Stomach (tissue), 9 donors: Measurements from ENCODE around the gene KRTAP10-6. TPM values are rescaled to one million over a fixed set of nuclear protein-coding genes. Genes with fewer than 3 reads are reported as not detected.

Experiments used
- DNase-seq, 2 donors: peaks; one replicate each; pipeline versions ENCODE4 v3.0.0 to v3.0.0-alpha.2; 2013 to 2019
- H3K27ac ChIP-seq, 5 donors: fragments of 200-600 bp in 4 of 5; sonication (generic) in 4 of 5; one replicate each; pipeline ENCODE4 v1.5.1; 2013 to 2019; ENCODE audit warnings: mild to moderate bottlenecking in 1 of 5, moderate library complexity in 1 of 5
- H3K27me3 ChIP-seq, 3 donors: fragments of 200-600 bp; sonication (generic); one replicate each; pipeline ENCODE4 v1.5.1; 2017 to 2019; ENCODE audit warnings: mixed run types in 1 of 3
- H3K36me3 ChIP-seq, 4 donors: fragments of 200-600 bp; sonication (generic); 1 replicate in 3 of 4; 2 replicates in 1 of 4; pipeline ENCODE4 v1.5.1; 2016 to 2019
- H3K4me1 ChIP-seq, 4 donors: fragments of 200-600 bp; sonication (generic); one replicate each; pipeline ENCODE4 v1.5.1; 2016 to 2019
- H3K4me3 ChIP-seq, 4 donors: fragments of 200-600 bp; sonication (generic) in 3 of 4; one replicate each; pipeline ENCODE4 v1.5.1; 2016 to 2019; ENCODE audit warnings: mild to moderate bottlenecking in 1 of 4
- H3K9me3 ChIP-seq, 4 donors: fragments of 200-600 bp; sonication (generic); one replicate each; pipeline ENCODE4 v1.5.1; 2016 to 2019
- EP300 ChIP-seq: sonication (generic); formaldehyde crosslinking; IDR thresholded peaks from one replicate; pipeline ENCODE4 v1.6.1; 2017; ENCODE audit warnings: antibody characterized with exemption
- POLR2A ChIP-seq, 4 donors: fragments of 450-650 bp; IDR thresholded peaks; one replicate each; pipeline ENCODE4 v1.6.1; 2016; ENCODE audit warnings: antibody characterized with exemption in 4 of 4, control low read depth in 2 of 4, mild to moderate bottlenecking in 1 of 4, moderate library complexity in 1 of 4
- POLR2AphosphoS5 ChIP-seq, 3 donors: sonication (generic); formaldehyde crosslinking; IDR thresholded peaks; one replicate each; pipeline ENCODE4 v1.6.1; 2016; ENCODE audit warnings: antibody characterized with exemption in 3 of 3
- WGBS, 5 donors: extraction: QIAGEN DNeasy Blood & Tissue Kit in 3 of 5; methylation state at CpG; one replicate each; pipeline versions ENCODE4 v1.1.5 to v1.1.7; 2013 to 2018; 5-methylcytosine and 5-hydroxymethylcytosine counted together
- intact Hi-C: fragments of 100-400 bp; cut with DNase I; formaldehyde crosslinking; loops from one replicate; pipeline ENCODE4 v1.15.1; 2023; ENCODE audit warnings: low total_unique reads
- polyA plus RNA-seq, 3 donors: library from polyadenylated mRNA; stranded (reverse); fragments of 200-250 nt; gene quantifications; one replicate each; pipeline ENCODE4 v1.2.3, GENCODE V29; 2013
- total RNA-seq, 5 donors: library from RNA; depleted of rRNA; stranded (reverse); fragments of >200 nt; gene quantifications; one replicate each; pipeline versions ENCODE4 v1.1.0 to v1.2.3, GENCODE V29; 2014 to 2016
- TF ChIP-seq, protein P1 (sequence below), 7 experiments: fragments of 450-650 bp in 4 of 7; fragments of 200-600 bp in 3 of 7; sonication (generic) in 3 of 7; IDR thresholded peaks; one replicate each; pipeline ENCODE4 v1.5.1; 2016 to 2019; ENCODE audit warnings: antibody characterized with exemption in 7 of 7, control low read depth in 2 of 7, mild to moderate bottlenecking in 1 of 7
- donor health status: healthy with polysubstance abuse.
- donor health status: Bipolar disorder and iron deficiency.
- donor health status: healthy.

The KRTAP10-6 gene
- total and polyA plus RNA-seq, 8 donors, result not detected

DNA sequence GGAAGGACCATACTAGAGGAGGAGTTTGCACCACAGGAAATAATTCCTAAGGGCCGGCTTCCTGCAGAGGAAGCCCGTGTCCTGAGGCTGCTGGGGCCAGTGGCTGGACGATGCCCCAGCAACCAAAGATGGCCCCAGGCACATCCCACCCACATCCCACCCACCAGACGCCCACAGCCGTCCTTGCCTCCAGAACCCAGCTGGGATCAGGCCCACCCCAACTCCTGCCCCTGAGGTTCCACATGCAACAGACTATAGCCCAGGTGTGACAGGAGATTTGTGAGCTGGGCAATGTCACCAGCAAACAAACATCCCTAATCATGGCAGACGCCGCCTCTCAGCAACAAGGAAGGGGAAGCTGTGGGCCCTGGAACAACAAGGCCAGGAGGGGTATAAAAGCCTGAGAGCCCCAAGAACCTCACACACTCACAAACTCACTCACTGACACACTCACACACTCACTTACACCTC is 34.4 kb upstream of the KRTAP10-6 start, which contains the start of gene KRTAP10-9:
KRTAP10-9 (plus strand) TSS at position 421 of the 471 bp plus-strand sequence. CDS start 79 bp downstream, outside the sequence.
- 42 to 67% (median 49%) methylated on average over 5 to 7 of the region's 7 CpGs for WGBS, 5 donors
- no peak for TF ChIP-seq POLR2A (IDR thresholded peaks at IDR 0.05)
- TF ChIP-seq POLR2AphosphoS5 (IDR thresholded peaks at IDR 0.05), result no peak
- TF ChIP-seq, protein P1, sequence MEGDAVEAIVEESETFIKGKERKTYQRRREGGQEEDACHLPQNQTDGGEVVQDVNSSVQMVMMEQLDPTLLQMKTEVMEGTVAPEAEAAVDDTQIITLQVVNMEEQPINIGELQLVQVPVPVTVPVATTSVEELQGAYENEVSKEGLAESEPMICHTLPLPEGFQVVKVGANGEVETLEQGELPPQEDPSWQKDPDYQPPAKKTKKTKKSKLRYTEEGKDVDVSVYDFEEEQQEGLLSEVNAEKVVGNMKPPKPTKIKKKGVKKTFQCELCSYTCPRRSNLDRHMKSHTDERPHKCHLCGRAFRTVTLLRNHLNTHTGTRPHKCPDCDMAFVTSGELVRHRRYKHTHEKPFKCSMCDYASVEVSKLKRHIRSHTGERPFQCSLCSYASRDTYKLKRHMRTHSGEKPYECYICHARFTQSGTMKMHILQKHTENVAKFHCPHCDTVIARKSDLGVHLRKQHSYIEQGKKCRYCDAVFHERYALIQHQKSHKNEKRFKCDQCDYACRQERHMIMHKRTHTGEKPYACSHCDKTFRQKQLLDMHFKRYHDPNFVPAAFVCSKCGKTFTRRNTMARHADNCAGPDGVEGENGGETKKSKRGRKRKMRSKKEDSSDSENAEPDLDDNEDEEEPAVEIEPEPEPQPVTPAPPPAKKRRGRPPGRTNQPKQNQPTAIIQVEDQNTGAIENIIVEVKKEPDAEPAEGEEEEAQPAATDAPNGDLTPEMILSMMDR (IDR thresholded peaks at IDR 0.05), result no peak
- TF ChIP-seq EP300, result no peak
- H3K9me3 ChIP-seq, result peaks cover 0 to 51% (median 41%) of the 10 kb centered on the region in 4 donors
- H3K27me3 ChIP-seq, result peaks cover 0 to 34% (median 19%) of the 10 kb centered on the region in 3 donors
- no peak within 1 kb of the TSS for H3K4me3 ChIP-seq
- DNase-seq, result no peak
- intact Hi-C loops, result no loop called here
- H3K27ac ChIP-seq, result no peak within 1 kb of the TSS
- H3K4me1 ChIP-seq, result no peaks in the 10 kb centered on the region
- H3K36me3 ChIP-seq, result no peaks in the 10 kb centered on the region

DNA sequence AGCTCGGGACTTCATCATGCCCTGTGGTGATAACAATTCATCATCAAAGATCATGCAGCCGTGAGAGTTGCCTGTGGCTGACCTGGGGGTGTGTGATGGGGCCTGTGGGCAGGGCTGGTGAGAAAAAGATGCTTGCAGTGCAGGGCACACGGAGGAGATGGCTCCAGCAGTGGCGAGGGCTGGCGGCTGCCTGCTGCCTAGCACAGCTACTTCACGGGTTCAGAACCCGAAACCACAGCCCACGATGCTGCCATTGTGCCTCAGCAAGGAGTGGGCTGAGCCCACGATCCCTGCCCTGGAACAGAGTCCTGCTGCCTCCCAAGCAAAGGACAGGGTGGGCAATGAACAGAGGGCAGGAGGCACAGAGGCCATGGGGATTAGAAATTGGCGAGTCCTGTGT is 34.0 kb upstream of the KRTAP10-6 start:
- Histone ChIP-seq H3K36me3 (no peaks in the 10 kb centered on the region), H3K27ac (no peak overlapping the region), H3K9me3 (peaks cover 0 to 46% (median 36%) of the 10 kb centered on the region in 4 donors), H3K27me3 (peaks cover 0 to 34% (median 19%) of the 10 kb centered on the region in 3 donors), H3K4me3 (no peak overlapping the region), H3K4me1 (no peaks in the 10 kb centered on the region)
- intact Hi-C loops, result no loop called here
- no peak for DNase-seq
- WGBS, 5 donors, result 56 to 77% (median 69%) methylated on average over 5 to 10 of the region's 10 CpGs
- TF ChIP-seq POLR2A (IDR thresholded peaks at IDR 0.05) (no peak), POLR2AphosphoS5 (IDR thresholded peaks at IDR 0.05) (no peak), EP300 (no peak)
- TF ChIP-seq, protein P1 (IDR thresholded peaks at IDR 0.05), result no peak

DNA sequence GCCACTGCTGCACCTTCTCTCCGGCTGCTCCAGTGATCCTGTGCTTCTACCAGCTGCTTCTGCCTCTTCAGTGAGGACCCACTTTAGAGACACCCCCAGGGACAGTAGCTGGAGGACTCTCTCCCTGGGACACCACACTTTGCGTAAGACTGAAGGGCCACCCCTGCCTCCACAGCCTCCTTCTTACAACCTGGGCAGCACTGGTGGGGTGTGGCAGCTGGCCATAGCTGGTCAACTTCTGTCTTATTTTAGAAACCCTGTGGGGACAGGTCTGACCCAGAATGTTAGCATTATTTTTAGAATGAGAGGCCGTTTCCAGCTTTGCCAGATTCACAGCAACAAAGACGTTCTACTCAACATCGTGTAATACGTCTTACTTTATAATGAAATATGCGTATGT is 33.5 kb upstream of the KRTAP10-6 start:
- TF ChIP-seq, protein P1 (IDR thresholded peaks at IDR 0.05), result no peak
- no peak for TF ChIP-seq POLR2AphosphoS5 (IDR thresholded peaks at IDR 0.05)
- TF ChIP-seq POLR2A (IDR thresholded peaks at IDR 0.05), result no peak
- TF ChIP-seq EP300, result no peak
- H3K9me3 ChIP-seq, result peaks cover 0 to 41% (median 32%) of the 10 kb centered on the region in 4 donors
- 83 to 93% (median 88%) methylated on average over 7 of the region's 7 CpGs for WGBS, 5 donors
- H3K36me3 ChIP-seq, result no peaks in the 10 kb centered on the region
- H3K27ac ChIP-seq, result no peak overlapping the region
- DNase-seq, result no peak
- intact Hi-C loops, result no loop called here
- no peak overlapping the region for H3K4me3 ChIP-seq
- no peaks in the 10 kb centered on the region for H3K4me1 ChIP-seq
- peaks cover 0 to 34% (median 19%) of the 10 kb centered on the region in 3 donors for H3K27me3 ChIP-seq

DNA sequence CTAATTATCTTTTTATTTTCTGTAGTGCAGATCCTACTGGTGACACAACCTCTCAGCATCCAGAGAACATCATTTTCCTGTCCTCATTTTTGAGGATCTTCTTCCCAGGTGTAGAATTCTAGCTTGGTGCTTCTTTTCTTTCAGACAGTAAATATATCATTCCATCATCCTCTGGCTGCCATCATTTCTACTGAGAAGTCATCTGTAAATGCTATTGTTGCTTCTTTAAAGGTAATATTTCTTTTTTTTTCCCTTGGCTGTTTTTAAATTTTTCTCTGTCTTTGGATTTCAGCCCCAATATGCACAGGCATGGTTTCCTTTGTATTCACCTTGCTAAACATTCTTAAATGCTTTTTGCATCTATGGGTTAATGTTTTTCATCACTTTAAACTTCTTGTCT is 31.3 kb upstream of the KRTAP10-6 start:
- no peaks in the 10 kb centered on the region for H3K4me1 ChIP-seq
- H3K9me3 ChIP-seq, result peaks cover 0 to 39% (median 26%) of the 10 kb centered on the region in 4 donors
- no peak overlapping the region for H3K27ac ChIP-seq
- peaks cover 0 to 28% (median 13%) of the 10 kb centered on the region in 3 donors for H3K27me3 ChIP-seq
- intact Hi-C loops, result no loop called here
- no peaks in the 10 kb centered on the region for H3K36me3 ChIP-seq
- TF ChIP-seq, protein P1 (IDR thresholded peaks at IDR 0.05), result no peak
- no peak for TF ChIP-seq POLR2AphosphoS5 (IDR thresholded peaks at IDR 0.05)
- no peak for TF ChIP-seq POLR2A (IDR thresholded peaks at IDR 0.05)
- no peak for TF ChIP-seq EP300
- H3K4me3 ChIP-seq, result no peak overlapping the region
- DNase-seq, result no peak
